ENCODE results near the gene NDUFAF7.
"Not testable (repeated sequence)": the region's sequence is repeated elsewhere in the genome, so short reads cannot be mapped to it uniquely, and the experiment has no call there.

Gene NDUFAF7

DNA sequence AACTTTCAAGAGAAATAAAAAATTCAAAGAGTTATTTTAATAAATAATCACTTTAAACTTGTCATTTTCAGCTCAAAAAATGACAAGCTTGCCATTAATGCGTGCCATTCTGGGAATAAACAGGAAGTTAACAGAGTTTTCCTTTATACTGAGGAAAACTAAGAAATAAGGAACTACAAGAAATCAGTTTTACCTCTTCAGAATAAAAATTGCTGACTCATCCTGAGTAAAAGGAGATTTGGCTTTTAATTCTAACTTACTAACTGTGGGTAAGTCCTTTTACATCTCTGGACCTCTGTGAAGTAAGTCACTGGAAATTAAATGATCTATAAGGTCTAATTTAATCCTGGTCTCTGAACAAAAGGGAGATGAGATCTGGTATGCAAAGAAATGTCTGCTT, 16.2 kb upstream of the NDUFAF7 start:
- DNase-seq = no peak

- no peak for DNase-seq
Measured at GRCh38 chr2:37219046-37219445, 12.4 kb upstream of the NDUFAF7 start.

DNA sequence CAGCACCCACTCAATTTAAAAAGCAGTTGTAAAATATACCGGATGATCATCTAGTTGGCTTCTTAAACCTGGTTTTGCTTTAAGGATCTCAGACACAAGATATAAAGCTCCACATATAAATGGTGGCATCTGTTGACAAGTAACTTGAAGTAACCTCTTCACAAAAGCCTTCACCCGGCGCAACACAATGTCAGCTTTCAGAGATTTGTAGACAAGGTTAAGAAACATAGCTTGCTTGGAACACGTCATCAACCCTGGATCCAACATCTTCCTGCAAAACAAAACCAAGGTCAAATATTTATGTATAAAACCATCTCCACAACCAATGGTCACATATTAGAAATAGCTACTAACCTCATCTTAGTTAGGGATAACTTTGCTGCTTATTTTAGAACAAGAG, 8.3 kb upstream of the NDUFAF7 start:
- no peak for DNase-seq

- no peak for DNase-seq
Measured at GRCh38 chr2:37224063-37224462, 7.4 kb upstream of the NDUFAF7 start.

DNA sequence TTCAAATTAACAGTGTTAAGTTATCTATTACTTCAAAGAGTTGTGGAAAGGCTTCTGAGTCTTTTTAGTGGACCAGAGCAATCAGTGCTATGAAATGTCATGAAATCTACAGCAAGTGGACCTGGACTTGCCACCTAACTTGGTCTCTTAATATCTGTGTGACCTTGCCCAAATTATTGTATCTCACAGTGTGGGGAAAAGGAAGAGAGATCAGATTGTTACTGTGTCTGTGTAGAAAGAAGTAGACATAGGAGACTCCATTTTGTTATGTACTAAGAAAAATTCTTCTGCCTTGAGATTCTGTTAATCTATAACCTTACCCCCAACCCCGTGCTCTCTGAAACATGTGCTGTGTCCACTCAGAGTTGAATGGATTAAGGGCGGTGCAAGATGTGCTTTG, 6.3 kb upstream of the NDUFAF7 start:
- not testable (repeated sequence) for DNase-seq

DNA sequence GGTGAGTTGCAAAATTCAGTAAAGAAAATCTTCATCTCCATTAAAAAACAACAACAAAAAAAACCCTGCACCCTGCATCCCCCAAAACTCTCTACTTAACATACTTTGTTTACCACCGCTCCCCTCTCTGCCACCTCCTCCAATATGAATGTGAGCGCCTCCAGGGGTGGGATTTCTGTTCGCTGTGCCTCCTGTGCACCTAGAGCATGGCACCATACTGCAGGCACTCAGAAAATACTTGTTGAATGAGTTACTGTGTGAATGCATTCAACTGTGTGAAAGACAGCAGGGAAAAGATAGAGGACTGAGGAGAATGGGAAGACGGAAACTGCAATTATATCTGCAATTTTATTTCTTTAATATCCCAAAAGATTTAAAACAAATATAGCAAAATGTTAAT, 4.6 kb upstream of the NDUFAF7 start:
- no peak for DNase-seq

GRCh38 chr2:37228788-37229187, 2.7 kb upstream of the NDUFAF7 start:
- DNase-seq = no peak

DNA sequence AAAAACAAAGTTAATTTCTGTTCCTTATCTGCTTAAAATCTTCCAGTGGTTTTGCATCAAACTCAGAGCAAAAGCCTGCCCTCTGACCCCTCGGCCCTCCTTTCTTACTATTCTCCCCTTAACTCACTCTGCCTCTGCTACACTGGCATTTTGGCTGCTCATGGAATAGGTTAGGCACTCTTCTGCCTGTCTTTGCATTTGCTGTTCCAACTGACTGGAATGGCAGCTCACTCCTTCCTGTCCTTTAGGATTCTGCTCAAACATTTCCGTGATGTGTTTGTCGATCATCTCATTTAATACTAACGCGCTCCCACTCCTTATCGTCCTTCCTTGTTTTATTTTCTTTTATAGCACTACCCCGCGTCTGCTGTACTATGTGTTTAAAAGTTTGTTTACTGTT, 877 bp upstream of the NDUFAF7 start:
- peak; percentile 6 for DNase-seq

DNA sequence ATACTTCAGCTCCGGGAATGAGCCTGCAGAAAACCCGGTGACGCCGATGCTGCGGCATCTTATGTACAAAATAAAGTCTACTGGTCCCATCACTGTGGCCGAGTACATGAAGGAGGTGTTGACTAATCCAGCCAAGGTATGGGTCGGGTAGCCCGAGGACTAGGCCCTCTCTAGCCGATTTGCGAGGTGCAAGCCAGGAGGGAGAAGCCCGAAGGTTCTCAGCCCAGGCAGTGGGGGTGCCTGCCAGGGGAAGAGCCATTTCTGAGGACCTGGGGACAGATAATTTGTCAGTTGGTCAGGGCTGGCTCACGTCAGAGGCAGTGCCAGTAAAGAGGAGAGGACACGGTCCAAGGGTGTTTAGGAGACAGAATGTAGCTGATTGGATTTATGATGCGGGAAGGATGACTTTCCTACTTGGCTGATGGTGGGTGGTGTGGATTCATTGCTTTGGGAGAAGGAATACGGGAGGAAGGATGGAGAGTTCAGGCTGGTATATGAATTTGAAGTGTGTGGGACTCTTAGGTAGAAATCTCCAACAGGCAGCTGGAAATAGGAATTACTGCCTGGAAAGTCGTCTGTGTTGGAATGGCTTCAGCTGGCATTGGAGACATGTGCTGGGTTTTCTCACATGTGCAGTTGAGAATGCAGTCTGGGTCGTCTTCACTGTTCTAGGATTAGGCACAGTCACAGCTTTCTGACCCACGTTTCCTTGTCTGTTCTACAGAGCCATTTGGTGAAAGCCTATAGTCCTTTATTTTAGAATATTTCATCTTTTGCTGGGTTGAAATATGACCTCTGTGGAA, 874 bp downstream of the NDUFAF7 start:
- no peak for DNase-seq

- DNase-seq = no peak
Measured at GRCh38 chr2:37243435-37243834, 12.0 kb downstream of the NDUFAF7 start.

DNA sequence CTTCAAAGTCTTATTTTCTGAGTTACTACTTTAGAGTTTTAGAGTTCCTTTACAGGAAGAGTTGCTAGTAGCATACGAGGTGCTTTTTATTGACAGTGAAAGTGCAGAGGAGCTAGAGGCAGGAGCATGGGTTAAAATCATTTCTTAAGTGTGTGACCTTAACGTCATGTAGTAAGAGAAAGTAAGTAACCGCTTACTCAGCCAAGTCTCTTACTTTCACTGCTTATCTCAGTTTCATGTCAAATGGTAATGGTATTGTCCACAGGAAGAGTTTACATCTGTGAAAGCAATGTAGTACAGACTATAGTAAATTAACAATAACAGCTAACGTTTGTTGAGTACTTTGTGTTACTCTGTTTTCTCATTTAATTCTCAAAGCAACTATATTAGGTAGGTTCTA, 12.6 kb downstream of the NDUFAF7 start:
- no peak for DNase-seq

DNA sequence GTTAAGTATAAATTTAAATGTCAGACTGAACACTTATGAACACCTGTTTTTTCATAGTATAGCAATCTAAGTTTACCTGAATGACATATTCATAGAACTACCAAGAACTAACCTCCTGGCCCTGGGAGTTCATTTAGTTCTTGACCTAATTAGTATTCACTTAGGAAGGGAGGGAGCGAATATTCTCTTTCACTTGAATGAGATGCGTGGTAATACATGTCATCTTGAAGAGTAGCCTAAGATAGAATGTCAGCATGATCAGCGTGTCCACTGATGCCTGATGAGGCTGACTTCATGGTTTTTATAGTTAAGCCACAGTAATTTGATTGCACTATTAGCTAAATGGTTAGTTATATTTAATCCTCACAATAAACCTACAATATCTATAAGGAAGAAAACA, 13.3 kb downstream of the NDUFAF7 start:
- no peak for DNase-seq

DNA sequence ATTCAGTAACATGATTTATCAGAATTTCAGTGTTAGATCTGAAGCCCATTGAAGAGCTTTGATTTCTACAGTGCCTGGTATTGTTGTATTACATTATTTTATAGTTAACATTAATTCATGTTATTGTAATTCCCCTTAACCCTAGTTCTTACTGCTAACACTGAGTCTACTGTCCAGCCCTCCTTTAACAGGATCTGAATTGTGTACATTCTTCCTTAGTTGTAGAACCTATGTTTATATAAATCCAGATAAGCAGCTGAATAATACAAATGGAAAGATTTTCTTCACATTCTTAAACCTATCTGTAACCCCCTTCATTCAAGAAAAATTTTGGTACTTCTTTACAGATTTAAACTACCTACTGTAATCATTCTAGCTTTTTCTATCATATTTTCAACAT, 14.7 kb downstream of the NDUFAF7 start:
- no peak for DNase-seq

DNA sequence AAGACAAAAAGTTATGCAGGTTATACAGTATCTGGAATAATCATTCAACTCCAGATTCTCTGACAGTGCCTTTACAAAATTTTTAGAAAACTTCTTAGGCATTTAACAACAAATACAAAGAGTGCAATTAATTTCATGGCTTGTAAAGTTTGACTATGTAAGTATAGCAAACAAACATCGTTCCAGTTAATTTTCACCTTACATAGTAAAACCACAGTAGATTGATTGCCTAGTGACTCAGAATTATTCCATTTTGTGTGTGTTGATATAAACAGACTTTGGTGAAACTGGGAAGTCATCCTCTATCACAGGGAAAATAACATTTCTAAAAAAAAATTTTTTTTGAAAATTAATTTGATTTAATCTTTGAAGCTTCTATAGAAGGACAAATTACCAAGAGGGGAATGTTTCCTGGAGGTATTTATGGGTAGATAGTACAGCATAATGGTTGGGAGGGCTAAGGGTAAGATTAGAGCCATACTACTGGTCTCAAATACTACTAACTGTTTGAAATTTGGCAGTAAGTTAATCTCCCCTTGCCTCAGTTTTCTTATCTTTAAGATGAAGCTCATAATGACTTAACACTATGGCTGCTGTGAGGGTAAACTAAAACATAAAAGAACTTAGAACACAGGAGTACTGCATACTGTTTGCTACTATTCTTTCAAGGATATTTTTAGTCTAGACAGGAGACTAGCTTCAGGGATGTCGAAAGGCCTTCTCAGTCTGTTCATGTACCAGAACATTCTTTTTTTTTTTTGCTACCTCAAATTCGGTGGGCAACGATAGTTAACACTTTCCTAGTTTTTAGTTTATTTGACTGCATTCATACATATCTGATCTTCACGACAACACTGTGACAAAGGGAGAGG, 19.6 kb downstream of the NDUFAF7 start:
- DNase-seq = no peak

- no peak for DNase-seq
Measured at GRCh38 chr2:37262522-37262921, 31.1 kb downstream of the NDUFAF7 start.

DNA sequence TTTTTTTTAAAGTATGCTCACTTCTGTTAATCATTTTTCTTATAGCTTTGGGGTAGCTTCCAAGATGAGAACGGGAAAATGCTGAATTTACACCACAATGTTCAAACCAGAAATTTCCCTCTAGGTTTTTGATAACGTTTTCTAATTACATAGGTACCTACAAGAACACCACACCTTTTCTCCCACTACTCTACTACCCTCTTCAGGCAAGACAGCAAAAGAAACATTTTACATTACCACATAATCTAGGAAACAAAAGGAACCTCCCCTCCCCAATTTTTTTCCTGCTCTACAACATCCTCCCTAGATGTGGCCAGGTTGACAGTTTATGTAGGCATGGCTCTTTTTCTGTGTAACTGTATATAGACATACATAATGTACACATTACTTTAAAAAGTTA, 32.4 kb downstream of the NDUFAF7 start:
- DNase-seq = no peak

GRCh38 chr2:37267685-37268084, 36.2 kb downstream of the NDUFAF7 start:
- DNase-seq = no peak

DNA sequence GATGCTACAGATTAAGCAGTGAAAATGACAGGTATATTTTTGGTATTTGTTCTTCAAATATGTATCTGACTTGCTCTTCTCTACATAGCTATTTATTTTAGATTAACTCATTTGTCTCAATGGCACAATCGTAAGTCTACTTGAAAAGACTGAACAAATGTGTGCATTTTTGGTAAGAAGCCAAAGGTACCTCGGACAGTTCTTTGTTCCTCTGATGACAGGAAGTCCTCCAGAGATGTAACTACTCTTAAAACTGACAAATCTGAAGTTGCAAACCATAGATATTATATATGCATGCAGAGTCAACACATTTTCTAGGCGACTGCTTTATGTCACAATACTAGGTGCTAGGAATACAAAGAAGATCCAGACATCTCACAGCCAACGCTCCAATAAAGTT, 36.7 kb downstream of the NDUFAF7 start:
- DNase-seq = no peak

DNA sequence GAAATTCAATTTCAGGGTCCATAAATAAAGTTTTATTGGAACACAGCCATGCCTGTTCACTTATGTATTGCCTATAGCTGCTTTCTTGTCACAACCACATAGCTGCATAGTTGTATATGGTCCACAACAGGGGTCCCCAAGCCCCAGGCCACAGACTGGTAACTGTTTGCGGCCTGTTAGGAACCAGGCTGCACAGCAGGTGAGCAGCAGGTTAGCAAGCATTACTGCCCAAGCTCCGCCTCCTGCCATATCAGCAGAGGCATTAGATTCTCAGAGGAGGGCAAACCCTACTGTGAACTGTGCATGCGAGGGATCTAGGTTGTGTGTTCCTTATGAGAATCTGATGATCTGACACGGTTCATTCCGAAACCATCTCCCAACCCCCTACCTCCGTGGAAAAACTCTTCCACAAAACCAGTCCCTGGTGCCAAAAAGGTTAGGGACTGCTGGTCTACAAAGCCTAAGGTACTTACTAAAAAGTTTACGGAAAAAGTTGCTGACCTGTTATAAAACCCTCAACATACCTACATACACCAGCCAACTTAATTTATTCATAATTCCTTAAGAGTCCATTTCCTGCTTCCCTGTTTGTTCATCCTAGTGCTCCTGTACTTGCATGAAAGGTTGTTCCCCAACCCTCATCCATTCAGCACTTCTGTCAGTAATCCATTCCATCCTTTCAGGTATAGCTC, 40.1 kb downstream of the NDUFAF7 start:
- DNase-seq = no peak

- DNase-seq = no peak
Measured at GRCh38 chr2:37274359-37274965, 43.0 kb downstream of the NDUFAF7 start.

DNA sequence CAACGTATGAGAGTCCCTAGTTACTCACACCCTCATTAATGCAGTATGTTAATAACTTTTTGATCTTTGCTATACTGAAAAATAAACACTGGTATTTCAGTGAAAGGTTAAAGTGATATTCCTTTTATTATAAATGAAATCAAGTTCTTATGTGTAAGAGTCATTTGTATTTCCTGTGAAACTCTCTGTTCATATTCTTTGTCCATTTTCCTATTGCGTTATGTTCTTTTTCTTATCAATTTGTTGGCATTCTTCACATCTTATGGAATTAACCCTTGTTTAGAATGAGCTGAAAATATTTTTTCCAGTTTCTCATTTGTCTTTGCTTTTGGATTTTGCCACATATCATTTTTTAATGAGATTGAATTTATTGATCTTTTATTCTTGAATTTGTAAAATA, 44.8 kb downstream of the NDUFAF7 start:
- DNase-seq = no peak

GRCh38 chr2:37281916-37282315, 50.5 kb downstream of the NDUFAF7 start:
- no peak for DNase-seq

GRCh38 chr2:37282746-37283145, 51.3 kb downstream of the NDUFAF7 start:
- peak; percentile 45 for DNase-seq
